Heart left ventricle (tissue), 16 donors: Measurements from ENCODE around the gene SEMA6A. TPM values are rescaled to one million over a fixed set of nuclear protein-coding genes. Genes with fewer than 3 reads are reported as not detected.

Source experiments
- ATAC-seq, 4 donors: fragments of 200-7000 bp; cut with Tn5 transposase; one replicate each; pipeline ENCODE4 v1.9.1; 2020 to 2022; ENCODE audit warnings: moderate library complexity in 4 of 4, mild to moderate bottlenecking in 3 of 4, moderate number of reproducible peaks in 1 of 4
- DNase-seq, 5 donors: peaks; one replicate each; pipeline ENCODE4 v3.0.0-alpha.2; 2020
- H3K27ac ChIP-seq, 12 donors: fragments of 200-600 bp; sonication (generic) in 4 of 12; one replicate each; pipeline versions ENCODE4 v1.5.0 to v1.8.0; 2016 to 2022; ENCODE audit warnings: mild to moderate bottlenecking in 2 of 12
- H3K27me3 ChIP-seq, 9 donors: fragments of 200-600 bp; sonication (generic) in 2 of 9; one replicate each; pipeline versions ENCODE4 v1.5.1 to v1.8.0; 2016 to 2022; ENCODE audit warnings: mild to moderate bottlenecking in 3 of 9
- H3K36me3 ChIP-seq, 9 donors: fragments of 200-600 bp; sonication (generic) in 2 of 9; one replicate each; pipeline versions ENCODE4 v1.5.0 to v1.8.0; 2018 to 2022; ENCODE audit warnings: mild to moderate bottlenecking in 2 of 9
- H3K4me1 ChIP-seq, 12 donors: fragments of 200-600 bp; sonication (generic) in 4 of 12; one replicate each; pipeline versions ENCODE4 v1.5.0 to v1.8.0; 2016 to 2022; ENCODE audit warnings: mild to moderate bottlenecking in 3 of 12
- H3K4me3 ChIP-seq, 12 donors: fragments of 200-600 bp; sonication (generic) in 4 of 12; one replicate each; pipeline versions ENCODE4 v1.5.0 to v1.8.0; 2017 to 2022; ENCODE audit warnings: mild to moderate bottlenecking in 9 of 12, moderate library complexity in 4 of 12
- H3K9me3 ChIP-seq, 12 donors: fragments of 200-600 bp; sonication (generic) in 4 of 12; one replicate each; pipeline versions ENCODE4 v1.5.0 to v1.8.0; 2016 to 2022; ENCODE audit warnings: mild to moderate bottlenecking in 1 of 12
- CTCF ChIP-seq, 12 donors: fragments of 200-600 bp; sonication (generic) in 4 of 12; IDR thresholded peaks; one replicate each; pipeline versions ENCODE4 v1.5.0 to v1.8.0; 2018 to 2022; ENCODE audit warnings: antibody characterized with exemption in 12 of 12, mild to moderate bottlenecking in 5 of 12
- POLR2A ChIP-seq, 2 donors: fragments of 450-650 bp; IDR thresholded peaks; one replicate each; pipeline ENCODE4 v1.6.1; 2017; ENCODE audit warnings: antibody characterized with exemption in 2 of 2, mild to moderate bottlenecking in 2 of 2, moderate library complexity in 2 of 2
- WGBS, 4 donors: extraction: QIAGEN DNeasy Blood & Tissue Kit in 2 of 4; methylation state at CpG; one replicate each; pipeline versions ENCODE4 v1.1.5 to v1.1.7; 2013 to 2018; 5-methylcytosine and 5-hydroxymethylcytosine counted together
- intact Hi-C, 10 donors: fragments of 100-400 bp; cut with DNase I; formaldehyde crosslinking; loops; one replicate each; pipeline versions ENCODE4 v1.11.1 to v1.14.2; 2022
- polyA plus RNA-seq, 2 donors: library from polyadenylated mRNA; stranded (reverse); fragments of 200-250 nt; gene quantifications; one replicate each; pipeline ENCODE4 v1.2.3, GENCODE V29; 2013
- total RNA-seq, 9 donors: library from RNA; depleted of rRNA in 2 of 9; stranded (reverse); fragments of >200 nt in 2 of 9; fragmentation: NEBNext Ultra II Directional in 3 of 9; extraction: Animal tissue kit (Norgen Biotek cat#: 25700) in 3 of 9; gene quantifications; one replicate each; pipeline versions ENCODE4 v1.1.0 to v1.2.4, GENCODE V29; 2016 to 2023
- donor health status: ischemic (EF 13 %, LVEDD 7.1; RV severe dilation, severe dysfunction).
- donor health status: healthy with polysubstance abuse.
- donor health status: DM: no; HTN: yes; CAD: no.
- donor health status: DM: no; HTN: no; CAD: no.
- donor health status: ischemic (EF 25% LVEDD 6.9; RV normal size, moderate dysfunction).
- donor health status: ischemic (EF 25% LVEDD 5.7; RV mildly dilated, moderate dysfunction).
- donor health status: healthy.
- donor health status: DM: yes; HTN: yes; CAD: no.
- donor health status: ischemic (EF 35%, LVEDD 5.7; RV mildly dilated, moderate dysfunction).
- donor health status: nonischemic (EF 11% LVEDD 7.7; RV severe dilation, severe dysfunction).
- donor health status: DM: yes; HTN: yes; CAD: no.
- donor health status: PGD.
- donor health status: ischemic (EF 29% LVEDD 5.4; RV normal size, mild dysfunction).
- donor health status: nonischemic (EF 23%, LVEDD 6.1; RV moderate dilation, normal function).

SEMA6A gene
- total and polyA plus RNA-seq, 11 donors: 2.2 to 12.7 (median 6.3) TPM

DNA sequence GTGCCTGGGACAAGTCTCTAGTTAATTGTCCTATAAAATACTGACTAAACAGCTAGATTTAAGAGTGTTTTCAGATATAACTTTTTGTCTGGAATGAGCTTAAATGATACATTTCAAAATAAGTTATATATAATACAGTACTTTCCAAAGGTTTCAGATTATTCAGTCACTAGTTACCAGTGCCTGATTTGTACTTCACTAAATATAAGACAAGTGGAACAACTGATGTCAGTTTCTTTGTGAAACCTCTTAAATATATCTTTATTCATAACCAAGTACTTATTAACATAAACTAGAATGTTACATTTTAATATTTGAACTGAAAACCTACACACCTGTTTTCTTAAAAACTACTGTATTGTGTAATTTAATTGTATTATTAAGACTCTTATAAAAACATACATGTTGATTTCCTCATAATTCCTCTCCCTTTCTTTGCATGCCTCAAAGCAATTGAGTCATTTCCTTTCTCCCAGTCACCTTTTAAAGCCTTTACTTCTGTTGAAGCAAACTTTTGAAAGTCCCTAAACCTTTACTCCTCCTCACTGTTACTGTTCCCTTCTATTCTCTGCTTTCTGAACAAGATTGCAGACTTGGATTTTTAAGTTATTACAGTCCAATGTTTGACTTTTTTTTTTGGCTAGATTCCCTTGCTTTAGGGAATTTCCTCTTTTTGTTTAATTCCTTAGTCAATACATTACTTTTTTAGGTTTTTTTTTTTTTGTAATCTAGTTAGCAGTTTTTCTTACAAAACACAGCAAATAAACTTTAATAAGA, 8.7 kb upstream of the SEMA6A start:
- Histone ChIP-seq H3K9me3 (no peaks in the 10 kb centered on the region), H3K36me3 (no peaks in the 10 kb centered on the region), H3K4me3 (no peak overlapping the region), H3K4me1 (peaks cover 0 to 4% (median 0%) of the 10 kb centered on the region in 12 donors), H3K27ac (no peak overlapping the region), H3K27me3 (no peaks in the 10 kb centered on the region)
- ATAC-seq: no peak
- intact Hi-C loops: loop anchor here in 1 of 10 donors (5.0 kb wide), 1 partner anchor 204 kb away; no protein-coding TSS in a partner anchor
- no peak for TF ChIP-seq POLR2A (IDR thresholded peaks at IDR 0.05)
- TF ChIP-seq CTCF (IDR thresholded peaks at IDR 0.05): no peak
- no peak for DNase-seq

- intact Hi-C loops: loop anchor here in 1 of 10 donors (5.0 kb wide), 1 partner anchor 205 kb away; no protein-coding TSS in a partner anchor
- H3K9me3 ChIP-seq: no peaks in the 10 kb centered on the region
These were observed 7.3 kb upstream of the SEMA6A start for GRCh38 chr5:116581910-116582309.

GRCh38 chr5:116579144-116579543, 4.5 kb upstream of the SEMA6A start:
- Histone ChIP-seq H3K27ac (no peak overlapping the region), H3K36me3 (no peaks in the 10 kb centered on the region), H3K27me3 (peaks cover 0 to 28% (median 0%) of the 10 kb centered on the region in 9 donors), H3K4me1 (peaks cover 0 to 21% (median 10%) of the 10 kb centered on the region in 12 donors), H3K9me3 (no peaks in the 10 kb centered on the region), H3K4me3 (no peak overlapping the region)
- DNase-seq: no peak
- intact Hi-C loops: loop anchor here (5.0 to 10.0 kb wide), 6 partner anchors 48 to 444 kb away; no protein-coding TSS in a partner anchor
- ATAC-seq: no peak
- TF ChIP-seq POLR2A (IDR thresholded peaks at IDR 0.05): no peak
- TF ChIP-seq CTCF (IDR thresholded peaks at IDR 0.05): no peak
- 67 to 78% (median 73%) methylated on average over 6 of the region's 6 CpGs for WGBS, 4 donors

More at GRCh38 chr5:116581910-116582309, 7.3 kb upstream of the SEMA6A start:
- ATAC-seq (no peak), DNase-seq (no peak)
- peaks cover 0 to 6% (median 0%) of the 10 kb centered on the region in 12 donors for H3K4me1 ChIP-seq
- peaks cover 0 to 2% (median 0%) of the 10 kb centered on the region in 9 donors for H3K27me3 ChIP-seq
- no peak for TF ChIP-seq POLR2A (IDR thresholded peaks at IDR 0.05)
- no peak for TF ChIP-seq CTCF (IDR thresholded peaks at IDR 0.05)
- H3K36me3 ChIP-seq: no peaks in the 10 kb centered on the region
- no peak overlapping the region for H3K27ac ChIP-seq
- no peak overlapping the region for H3K4me3 ChIP-seq
- WGBS, 4 donors: 46 to 89% (median 76%) methylated on average over 1 of the region's 1 CpG

- no peaks in the 10 kb centered on the region for H3K36me3 ChIP-seq
- no peak overlapping the region for H3K4me3 ChIP-seq
- intact Hi-C loops: loop anchor here (5.0 to 10.0 kb wide), 6 partner anchors 49 to 444 kb away; no protein-coding TSS in a partner anchor
- H3K9me3 ChIP-seq: no peaks in the 10 kb centered on the region
- no peak for ATAC-seq
- WGBS, 4 donors: 94 to 96% (median 96%) methylated on average over 3 of the region's 3 CpGs
- H3K27me3 ChIP-seq: peaks cover 0 to 33% (median 0%) of the 10 kb centered on the region in 9 donors
- peaks cover 0 to 26% (median 14%) of the 10 kb centered on the region in 12 donors for H3K4me1 ChIP-seq
- TF ChIP-seq POLR2A (IDR thresholded peaks at IDR 0.05) (no peak), CTCF (IDR thresholded peaks at IDR 0.05) (no peak)
- DNase-seq: no peak
- no peak overlapping the region for H3K27ac ChIP-seq
These were observed 4.1 kb upstream of the SEMA6A start for GRCh38 chr5:116578676-116579075.
